MCF 10A (cell line): ENCODE measurements around the gene INHBB. TPM values are rescaled to one million over a fixed set of nuclear protein-coding genes. Genes with fewer than 3 reads are reported as not detected.

Experiments used
- BruUV-seq: library from RNA; stranded (reverse); fragments of 400-500 nt; replicated peaks from 2 replicates; lab custom pipeline; 2021; lab: Mats Ljungman, UMichigan
- CTCF ChIA-PET: fragments of 300-600 bp; sonication (Branson Sonifier 250); formaldehyde crosslinking; extraction: SDS; loops from one replicate; lab custom pipeline; 2021; ENCODE audit warnings: antibody characterized with exemption, inconsistent platforms; lab: Yijun Ruan, JAX
- POLR2A ChIA-PET: fragments of 300-600, 350-650 bp; sonication (Branson Sonifier 250); formaldehyde crosslinking; extraction: SDS; loops from one replicate; lab custom pipeline; 2020; ENCODE audit warnings: antibody characterized with exemption, inconsistent platforms; lab: Yijun Ruan, JAX
- DNase-seq: peaks from one replicate; pipeline ENCODE4 v3.0.0-alpha.2; 2018; ENCODE audit not compliant: unreplicated experiment
- H3K27ac Mint-ChIP-seq: one replicate; pipeline ENCODE4 v1.8.0; 2022; ENCODE audit warnings: mild to moderate bottlenecking, low read depth, mixed read lengths; ENCODE audit not compliant: unreplicated experiment
- H3K27me3 Mint-ChIP-seq: one replicate; pipeline ENCODE4 v1.8.0; 2022; ENCODE audit warnings: mixed read lengths; ENCODE audit not compliant: insufficient read depth, unreplicated experiment
- H3K36me3 Mint-ChIP-seq: one replicate; pipeline ENCODE4 v1.8.0; 2022; ENCODE audit warnings: mild to moderate bottlenecking, moderate library complexity, mixed read lengths; ENCODE audit not compliant: insufficient read depth, unreplicated experiment
- H3K4me1 Mint-ChIP-seq: one replicate; pipeline ENCODE4 v1.8.0; 2022; ENCODE audit warnings: mixed read lengths; ENCODE audit not compliant: insufficient read depth, unreplicated experiment
- H3K4me3 Mint-ChIP-seq: one replicate; pipeline ENCODE4 v1.8.0; 2022; ENCODE audit warnings: mild to moderate bottlenecking, moderate library complexity, mixed read lengths; ENCODE audit not compliant: unreplicated experiment
- H3K9me3 Mint-ChIP-seq: one replicate; pipeline ENCODE4 v1.8.0; 2022; ENCODE audit warnings: mixed read lengths; ENCODE audit not compliant: unreplicated experiment
- intact Hi-C: fragments of 100-400 bp; cut with micrococcal nuclease; formaldehyde crosslinking; loops from 2 replicates; pipeline ENCODE4 v1.14.1; 2022
- total RNA-seq: library from RNA; stranded (reverse); gene quantifications from 2 replicates; pipeline ENCODE4 v1.2.3, GENCODE V29; 2022
- TF ChIP-seq, protein P1 (sequence below): fragments of 200-600 bp; IDR thresholded peaks from one replicate; pipeline ENCODE4 v1.8.0; 2022; ENCODE audit warnings: antibody characterized with exemption, mild to moderate bottlenecking; ENCODE audit not compliant: unreplicated experiment

INHBB gene
- total RNA-seq, 1 experiment from 2014 or later: 0.16 TPM

DNA sequence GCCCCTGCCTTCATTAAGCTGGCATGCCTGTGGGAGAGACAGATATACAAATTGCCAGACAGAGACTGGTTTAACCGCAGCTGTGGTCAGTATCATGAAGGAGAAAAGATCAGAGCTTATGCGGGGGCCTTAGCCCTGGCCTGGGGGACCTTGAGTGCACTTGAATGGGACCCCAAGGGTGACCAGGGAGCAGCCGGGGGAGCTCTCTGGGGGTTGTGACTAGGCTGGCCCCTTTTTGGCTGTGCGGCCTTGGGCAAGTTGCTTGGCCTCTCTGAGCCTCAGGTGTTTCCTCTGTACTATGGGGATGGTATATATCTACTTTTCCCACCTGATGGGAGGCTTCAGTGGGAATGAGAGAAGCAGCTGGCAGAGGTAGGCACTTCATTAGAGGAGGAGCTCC is 35.7 kb downstream of the INHBB start:
- BruUV-seq: no TSS peak

DNA sequence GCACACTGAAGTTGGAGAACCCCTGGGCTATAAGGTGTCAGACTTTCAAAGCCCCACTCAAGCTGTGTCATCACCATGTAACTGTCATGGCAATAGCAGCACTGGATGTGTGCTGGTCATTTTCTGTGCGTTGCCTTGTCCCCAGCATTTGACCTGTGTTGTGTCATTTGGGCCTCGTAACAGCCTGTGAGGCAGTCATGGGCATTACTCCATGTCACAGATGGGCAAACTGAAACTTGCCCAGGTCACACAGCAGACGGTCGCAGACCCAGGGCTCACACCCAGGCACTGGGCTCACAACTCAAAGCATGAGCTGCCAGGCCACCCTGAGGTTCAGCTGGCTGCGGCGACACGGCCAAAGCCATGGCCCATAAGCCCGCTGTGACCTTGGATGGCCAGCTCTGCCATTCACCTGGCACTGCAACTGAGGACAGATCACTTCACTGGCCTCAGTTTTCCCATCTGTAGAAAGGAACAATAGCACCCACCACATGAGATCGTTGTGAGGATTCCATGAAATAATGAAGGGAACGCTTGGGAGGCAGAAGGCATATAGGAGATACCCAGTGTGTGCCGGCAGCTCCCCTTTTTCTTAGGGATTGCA is 36.7 kb downstream of the INHBB start:
- no peak overlapping the region for H3K27ac Mint-ChIP-seq
- no peaks in the 10 kb centered on the region for H3K9me3 Mint-ChIP-seq
- no peaks in the 10 kb centered on the region for H3K4me1 Mint-ChIP-seq
- DNase-seq: no peak
- BruUV-seq: no TSS peak
- H3K36me3 Mint-ChIP-seq: no peaks in the 10 kb centered on the region
- POLR2A ChIA-PET: interaction anchor here (0.7 kb wide), 1 partner anchor 9 kb away, joined by 3 read pairs; no protein-coding TSS in a partner anchor
- H3K4me3 Mint-ChIP-seq: no peak overlapping the region
- CTCF ChIA-PET: interaction anchor here (0.5 kb wide), 1 partner anchor 295 kb away, joined by 3 read pairs; no protein-coding TSS in a partner anchor
- intact Hi-C loops: no loop called here
- TF ChIP-seq, protein P1, sequence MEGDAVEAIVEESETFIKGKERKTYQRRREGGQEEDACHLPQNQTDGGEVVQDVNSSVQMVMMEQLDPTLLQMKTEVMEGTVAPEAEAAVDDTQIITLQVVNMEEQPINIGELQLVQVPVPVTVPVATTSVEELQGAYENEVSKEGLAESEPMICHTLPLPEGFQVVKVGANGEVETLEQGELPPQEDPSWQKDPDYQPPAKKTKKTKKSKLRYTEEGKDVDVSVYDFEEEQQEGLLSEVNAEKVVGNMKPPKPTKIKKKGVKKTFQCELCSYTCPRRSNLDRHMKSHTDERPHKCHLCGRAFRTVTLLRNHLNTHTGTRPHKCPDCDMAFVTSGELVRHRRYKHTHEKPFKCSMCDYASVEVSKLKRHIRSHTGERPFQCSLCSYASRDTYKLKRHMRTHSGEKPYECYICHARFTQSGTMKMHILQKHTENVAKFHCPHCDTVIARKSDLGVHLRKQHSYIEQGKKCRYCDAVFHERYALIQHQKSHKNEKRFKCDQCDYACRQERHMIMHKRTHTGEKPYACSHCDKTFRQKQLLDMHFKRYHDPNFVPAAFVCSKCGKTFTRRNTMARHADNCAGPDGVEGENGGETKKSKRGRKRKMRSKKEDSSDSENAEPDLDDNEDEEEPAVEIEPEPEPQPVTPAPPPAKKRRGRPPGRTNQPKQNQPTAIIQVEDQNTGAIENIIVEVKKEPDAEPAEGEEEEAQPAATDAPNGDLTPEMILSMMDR: no peak
- H3K27me3 Mint-ChIP-seq: peaks cover 12% of the 10 kb centered on the region

More for the DNA sequence above, 35.7 kb downstream of the INHBB start:
- no peaks in the 10 kb centered on the region for H3K9me3 Mint-ChIP-seq
- POLR2A ChIA-PET: no interaction called here
- H3K27me3 Mint-ChIP-seq: peaks cover 18% of the 10 kb centered on the region
- DNase-seq: no peak
- no peaks in the 10 kb centered on the region for H3K36me3 Mint-ChIP-seq
- intact Hi-C loops: no loop called here
- H3K27ac Mint-ChIP-seq: no peak overlapping the region
- TF ChIP-seq, protein P1: no peak
- no peak overlapping the region for H3K4me3 Mint-ChIP-seq
- no peaks in the 10 kb centered on the region for H3K4me1 Mint-ChIP-seq
- CTCF ChIA-PET: interaction anchor here (0.5 kb wide), 1 partner anchor 299 kb away, joined by 3 read pairs; no protein-coding TSS in a partner anchor

DNA sequence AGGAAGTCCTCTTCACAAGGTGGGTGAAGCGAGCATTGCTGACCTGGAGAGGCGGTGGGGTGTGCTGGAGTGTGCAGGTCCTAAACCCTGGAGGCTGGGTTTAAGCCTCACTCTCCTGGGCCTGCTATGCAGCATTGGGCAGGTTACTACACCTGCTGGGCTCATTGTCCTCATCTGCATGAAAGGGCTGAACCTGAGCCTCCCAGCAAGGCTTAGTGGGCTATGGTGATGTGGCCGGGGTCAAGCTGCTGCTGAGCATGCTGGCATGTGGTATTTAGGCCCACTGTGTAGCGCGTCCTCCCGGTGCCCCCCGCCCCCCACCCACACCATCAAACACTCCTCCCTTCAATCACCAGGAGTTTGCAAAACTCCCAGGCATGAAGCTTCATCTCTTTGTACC is 37.3 kb downstream of the INHBB start:
- Mint-ChIP-seq H3K9me3 (no peaks in the 10 kb centered on the region), H3K27me3 (peaks cover 6% of the 10 kb centered on the region), H3K36me3 (no peaks in the 10 kb centered on the region), H3K4me1 (no peaks in the 10 kb centered on the region), H3K27ac (no peak overlapping the region), H3K4me3 (no peak overlapping the region)
- TF ChIP-seq, protein P1: no peak
- ChIA-PET CTCF (no interaction called here), POLR2A (no interaction called here)
- no peak for DNase-seq
- intact Hi-C loops: no loop called here
- no TSS peak for BruUV-seq

DNA sequence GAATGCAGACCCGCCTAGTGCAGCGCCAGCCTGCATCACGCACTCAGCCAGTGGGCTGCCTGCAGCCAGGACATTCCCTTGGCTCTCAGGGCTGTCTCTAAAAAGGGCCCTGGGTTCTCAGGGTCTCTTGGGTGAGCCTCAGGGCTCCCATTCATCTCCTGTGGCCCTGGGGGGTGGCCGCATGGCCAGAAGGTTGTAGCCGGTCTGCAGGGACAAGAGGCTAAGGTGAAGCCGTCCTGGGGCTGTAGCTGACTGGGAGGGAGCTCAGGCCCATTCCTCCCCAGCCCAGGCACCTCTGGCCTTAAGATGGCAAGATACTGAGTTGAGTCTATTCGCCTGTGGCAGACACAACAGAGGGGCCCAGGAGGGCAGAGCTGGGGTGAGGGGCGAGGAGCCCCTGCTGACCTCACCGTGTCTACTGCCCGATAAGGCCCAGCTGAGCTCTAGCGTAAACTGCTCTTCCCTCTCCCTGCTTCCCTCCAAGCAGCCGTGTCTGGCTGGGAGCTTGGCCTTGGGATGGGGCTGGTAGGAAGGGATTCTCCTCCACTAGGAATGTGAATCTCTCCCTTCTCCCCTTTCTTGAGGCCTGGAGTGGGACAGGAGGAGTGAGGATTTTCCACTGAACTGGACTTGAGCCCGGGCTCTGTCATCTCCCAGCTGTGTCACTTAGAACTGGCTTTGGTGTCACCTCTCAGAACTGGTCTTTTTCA is 37.9 kb downstream of the INHBB start:
- ChIA-PET POLR2A (interaction anchor here (0.7 kb wide), 1 partner anchor 81 kb away, joined by 3 read pairs; no protein-coding TSS in a partner anchor), CTCF (no interaction called here)
- no peaks in the 10 kb centered on the region for H3K4me1 Mint-ChIP-seq
- BruUV-seq: no TSS peak
- no peaks in the 10 kb centered on the region for H3K36me3 Mint-ChIP-seq
- H3K9me3 Mint-ChIP-seq: no peaks in the 10 kb centered on the region
- peaks cover under 1% of the 10 kb centered on the region for H3K27me3 Mint-ChIP-seq
- H3K27ac Mint-ChIP-seq: no peak overlapping the region
- DNase-seq: no peak
- no peak overlapping the region for H3K4me3 Mint-ChIP-seq
- TF ChIP-seq, protein P1: no peak
- intact Hi-C loops: no loop called here
